Activated CD8-positive, alpha-beta T cell treated with anti-CD3 and anti-CD28 coated beads for 36 hours (primary cell): ENCODE results near the gene NF1. TPM values are rescaled to one million over a fixed set of nuclear protein-coding genes. Genes with fewer than 3 reads are reported as not detected.

Experiments
- ATAC-seq: fragments of 200-7000 bp; cut with Tn5 transposase; one replicate; pipeline ENCODE4 v1.10.0; 2021; ENCODE audit warnings: mild to moderate bottlenecking, moderate library complexity
- CTCF ChIA-PET: fragments of 350-600 bp; sonication (Branson Sonifier 250); formaldehyde crosslinking; loops from one replicate; lab custom pipeline; 2021; ENCODE audit warnings: antibody characterized with exemption; lab: Charles Lee
- POLR2A ChIA-PET: fragments of 350-600 bp; sonication (Branson Sonifier 250); formaldehyde crosslinking; loops from one replicate; lab custom pipeline; 2021; ENCODE audit warnings: antibody characterized with exemption; lab: Charles Lee
- DNase-seq: peaks from one replicate; pipeline ENCODE4 v3.0.0-alpha.2; 2020
- H3K27ac Mint-ChIP-seq: one replicate; pipeline ENCODE4 v1.8.0; 2021; ENCODE audit warnings: mild to moderate bottlenecking, mixed read lengths
- H3K27me3 Mint-ChIP-seq: one replicate; pipeline ENCODE4 v1.8.0; 2021; ENCODE audit warnings: mixed read lengths
- H3K36me3 Mint-ChIP-seq: one replicate; pipeline ENCODE4 v1.8.0; 2021; ENCODE audit warnings: low read depth, mixed read lengths
- H3K4me1 Mint-ChIP-seq: one replicate; pipeline ENCODE4 v1.8.0; 2021; ENCODE audit warnings: low read depth, mixed read lengths
- H3K4me3 Mint-ChIP-seq: one replicate; pipeline ENCODE4 v1.8.0; 2021; ENCODE audit warnings: mild to moderate bottlenecking, moderate library complexity, mixed read lengths
- H3K9me3 Mint-ChIP-seq: one replicate; pipeline ENCODE4 v1.8.0; 2021; ENCODE audit warnings: mixed read lengths
- CTCF ChIP-seq: fragments of 200-600 bp; IDR thresholded peaks from one replicate; pipeline ENCODE4 v1.8.0; 2022; ENCODE audit warnings: antibody characterized with exemption, mild to moderate bottlenecking
- intact Hi-C: fragments of 100-400 bp; cut with micrococcal nuclease; formaldehyde crosslinking; loops from one replicate; pipeline ENCODE4 v1.10.0; 2022
- total RNA-seq, 2 experiments: library from RNA; stranded (reverse); gene quantifications; one replicate each; pipeline ENCODE4 v1.2.3, GENCODE V29; 2021

Gene NF1
- total RNA-seq, 2 experiments from 2014 or later: 19.4 to 20.1 TPM

- no peak overlapping the region for H3K4me3 Mint-ChIP-seq
- CTCF ChIA-PET: no interaction called here
- POLR2A ChIA-PET: no interaction called here
- no peak for TF ChIP-seq CTCF
- H3K27ac Mint-ChIP-seq: no peak overlapping the region
- H3K36me3 Mint-ChIP-seq: no peaks in the 10 kb centered on the region
- DNase-seq (no peak), ATAC-seq (no peak)
- no peaks in the 10 kb centered on the region for H3K27me3 Mint-ChIP-seq
- H3K4me1 Mint-ChIP-seq: no peaks in the 10 kb centered on the region
- no peaks in the 10 kb centered on the region for H3K9me3 Mint-ChIP-seq
- intact Hi-C loops: no loop called here
Observed at GRCh38 chr17:31417051-31417792, 322.4 kb downstream of the NF1 start.

- CTCF ChIA-PET: no interaction called here
- intact Hi-C loops: no loop called here
- no peak overlapping the region for H3K27ac Mint-ChIP-seq
- peaks cover 6% of the 10 kb centered on the region for H3K27me3 Mint-ChIP-seq
- no peak overlapping the region for H3K4me3 Mint-ChIP-seq
- ATAC-seq: no peak
- no peak for DNase-seq
- H3K36me3 Mint-ChIP-seq: no peaks in the 10 kb centered on the region
- TF ChIP-seq CTCF: no peak
- H3K9me3 Mint-ChIP-seq: peaks cover 5% of the 10 kb centered on the region
- POLR2A ChIA-PET: no interaction called here
- no peaks in the 10 kb centered on the region for H3K4me1 Mint-ChIP-seq
Observed at GRCh38 chr17:31418773-31419350, 324.1 kb downstream of the NF1 start.

- DNase-seq (no peak), ATAC-seq (no peak)
- Mint-ChIP-seq H3K4me1 (no peaks in the 10 kb centered on the region), H3K36me3 (no peaks in the 10 kb centered on the region), H3K9me3 (peaks cover 5% of the 10 kb centered on the region), H3K4me3 (no peak overlapping the region), H3K27me3 (peaks cover 6% of the 10 kb centered on the region), H3K27ac (no peak overlapping the region)
- CTCF ChIA-PET: interaction anchor here (0.7 to 1.1 kb wide), 2 partner anchors 30 to 122 kb away, joined by 3 read pairs; no protein-coding TSS in a partner anchor
- intact Hi-C loops: no loop called here
- POLR2A ChIA-PET: no interaction called here
- no peak for TF ChIP-seq CTCF
Observed at GRCh38 chr17:31422443-31422842, 327.7 kb downstream of the NF1 start.

- no peak overlapping the region for H3K27ac Mint-ChIP-seq
- H3K4me1 Mint-ChIP-seq: no peaks in the 10 kb centered on the region
- H3K36me3 Mint-ChIP-seq: no peaks in the 10 kb centered on the region
- ATAC-seq: no peak
- CTCF ChIA-PET: interaction anchor here (1.2 kb wide), 1 partner anchor 12 kb away, joined by 6 read pairs; no protein-coding TSS in a partner anchor
- intact Hi-C loops: no loop called here
- H3K4me3 Mint-ChIP-seq: no peak overlapping the region
- H3K9me3 Mint-ChIP-seq: peaks cover 5% of the 10 kb centered on the region
- POLR2A ChIA-PET: interaction anchor here (1.3 kb wide), 1 partner anchor 31 kb away, joined by 3 read pairs; no protein-coding TSS in a partner anchor
- no peak for DNase-seq
- H3K27me3 Mint-ChIP-seq: peaks cover 6% of the 10 kb centered on the region
- no peak for TF ChIP-seq CTCF
Observed at GRCh38 chr17:31424944-31425281, 330.1 kb downstream of the NF1 start.
